OCI-LY1 (cell line): ENCODE results near the gene EVI2A.
"Not testable (repeated sequence)": the region's sequence is repeated elsewhere in the genome, so short reads cannot be mapped to it uniquely, and the experiment has no call there.

Source experiments
- H2AFZ ChIP-seq: fragments of 200-600 bp; sonication (generic), shearing (Covaris generic); 2 replicates; pipeline ENCODE4 v1.6.0; 2014; ENCODE audit warnings: antibody characterized with exemption, mild to moderate bottlenecking, low read length
- H3F3A ChIP-seq: fragments of 200-600 bp; sonication (generic), shearing (Covaris generic); 2 replicates; pipeline ENCODE4 v1.6.0; 2014; ENCODE audit warnings: mild to moderate bottlenecking, antibody characterized with exemption, low read length, moderate library complexity; ENCODE audit not compliant: insufficient read depth
- H3K27ac ChIP-seq: fragments of 200-600 bp; sonication (generic); 2 replicates; pipeline ENCODE4 v1.5.1; 2014; ENCODE audit warnings: low read length, mixed run types, mild to moderate bottlenecking, low read depth; ENCODE audit not compliant: poor library complexity, severe bottlenecking
- H3K27me3 ChIP-seq: fragments of 200-600 bp; sonication (generic); 2 replicates; pipeline ENCODE4 v1.6.0; 2014; ENCODE audit warnings: antibody characterized with exemption, mild to moderate bottlenecking, low read length, moderate library complexity; ENCODE audit not compliant: insufficient read depth
- H3K36me3 ChIP-seq: fragments of 200-600 bp; sonication (generic); 2 replicates; pipeline ENCODE4 v1.6.1; 2014; ENCODE audit warnings: mild to moderate bottlenecking, antibody characterized with exemption, low read length, moderate library complexity, mixed read lengths; ENCODE audit not compliant: insufficient read depth
- H3K4me1 ChIP-seq: fragments of 200-600 bp; sonication (generic); 2 replicates; pipeline ENCODE4 v1.5.1; 2014; ENCODE audit warnings: mild to moderate bottlenecking, low read length, moderate library complexity; ENCODE audit not compliant: insufficient read depth, severe bottlenecking
- H3K4me2 ChIP-seq: fragments of 200-600 bp; sonication (generic), shearing (Covaris generic); 2 replicates; pipeline ENCODE4 v1.6.1; 2014; ENCODE audit warnings: low read length
- H3K4me3 ChIP-seq: fragments of 200-600 bp; sonication (generic); 2 replicates; pipeline ENCODE4 v1.5.1; 2014; ENCODE audit warnings: low read length, low read depth, mild to moderate bottlenecking, mixed read lengths; ENCODE audit not compliant: poor library complexity, severe bottlenecking
- H3K79me2 ChIP-seq: fragments of 200-600 bp; shearing (Covaris generic); 2 replicates; pipeline ENCODE4 v1.6.1; 2016; ENCODE audit warnings: mixed run types, low read length, mixed read lengths; ENCODE audit not compliant: insufficient read depth
- H3K9ac ChIP-seq: fragments of 200-600 bp; sonication (generic), shearing (Covaris generic); 2 replicates; pipeline ENCODE4 v1.6.1; 2014; ENCODE audit warnings: mild to moderate bottlenecking, low read length, mixed read lengths
- H3K9me2 ChIP-seq: fragments of 200-600 bp; sonication (generic), shearing (Covaris generic); 2 replicates; pipeline ENCODE4 v1.6.1; 2014; ENCODE audit warnings: low read depth, mild to moderate bottlenecking, low read length, mixed read lengths
- H3K9me3 ChIP-seq: fragments of 200-600 bp; shearing (Covaris generic); 2 replicates; pipeline ENCODE4 v1.6.1; 2014; ENCODE audit warnings: low read length, mixed read lengths
- H4K20me1 ChIP-seq: fragments of 200-600 bp; sonication (generic), shearing (Covaris generic); 2 replicates; pipeline ENCODE4 v1.6.0; 2016; ENCODE audit warnings: mild to moderate bottlenecking, low read length; ENCODE audit not compliant: insufficient read depth
- CTCF ChIP-seq: fragments of 200-600 bp; sonication (generic), shearing (Covaris generic); IDR thresholded peaks from 2 replicates; pipeline ENCODE4 v1.5.1; 2017; ENCODE audit warnings: mild to moderate bottlenecking, antibody characterized with exemption, low read length, moderate library complexity, mixed read lengths
- EZH2 ChIP-seq: fragments of 200-600 bp; sonication (generic), shearing (Covaris generic); IDR thresholded peaks from 2 replicates; pipeline ENCODE4 v1.8.0; 2017; ENCODE audit warnings: borderline replicate concordance, mixed run types, mild to moderate bottlenecking, antibody characterized with exemption, low read length, moderate library complexity, mixed read lengths

EVI2A gene

GRCh38 chr17:31355935-31356334, 34.5 kb upstream of the EVI2A start:
- Histone ChIP-seq H3K27ac (no peak overlapping the region), H3K9ac (no peak overlapping the region), H3K4me3 (no peak overlapping the region), H4K20me1 (no peaks in the 10 kb centered on the region), H3F3A (no peaks in the 10 kb centered on the region), H3K9me2 (no peaks in the 10 kb centered on the region), H2AFZ (no peak overlapping the region), H3K4me1 (no peaks in the 10 kb centered on the region), H3K27me3 (no peaks in the 10 kb centered on the region), H3K79me2 (no peaks in the 10 kb centered on the region), H3K4me2 (no peak overlapping the region), H3K36me3 (peaks cover 34% of the 10 kb centered on the region), H3K9me3 (no peaks in the 10 kb centered on the region)
- TF ChIP-seq CTCF, result no peak
- TF ChIP-seq EZH2, result no peak

DNA sequence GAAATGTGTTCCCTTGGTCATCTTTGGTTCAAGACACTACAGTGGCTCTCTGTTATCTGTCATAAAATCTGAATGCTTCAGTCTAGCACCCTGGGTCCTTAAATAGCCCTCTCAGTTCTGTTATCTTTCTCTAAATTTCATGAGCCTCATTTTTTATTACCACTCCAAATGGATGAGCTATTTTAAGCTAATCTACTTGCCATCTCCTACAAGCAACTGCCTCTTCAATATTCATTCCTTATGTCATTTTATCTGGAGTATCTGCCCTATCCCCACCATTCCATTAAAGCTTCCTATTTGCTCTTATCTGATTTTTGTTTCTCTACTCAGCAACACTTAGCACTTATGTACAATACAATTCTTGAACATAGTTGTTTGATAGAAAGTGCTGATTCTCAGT, 28.0 kb upstream of the EVI2A start:
- no peak overlapping the region for H3K27ac ChIP-seq
- H3K27me3 ChIP-seq, result no peaks in the 10 kb centered on the region
- H3K9ac ChIP-seq, result no peak overlapping the region
- TF ChIP-seq EZH2 (no peak), CTCF (no peak)
- H3K4me3 ChIP-seq, result no peak overlapping the region
- H3F3A ChIP-seq, result no peaks in the 10 kb centered on the region
- H4K20me1 ChIP-seq, result no peaks in the 10 kb centered on the region
- H3K79me2 ChIP-seq, result no peaks in the 10 kb centered on the region
- no peaks in the 10 kb centered on the region for H3K9me3 ChIP-seq
- no peak overlapping the region for H3K4me2 ChIP-seq
- H3K4me1 ChIP-seq, result no peaks in the 10 kb centered on the region
- no peaks in the 10 kb centered on the region for H3K9me2 ChIP-seq
- H3K36me3 ChIP-seq, result peaks cover 39% of the 10 kb centered on the region
- H2AFZ ChIP-seq, result no peak overlapping the region

- not testable (repeated sequence) for H3K4me3 ChIP-seq, H3K79me2 ChIP-seq, H3K9me2 ChIP-seq, H3K27me3 ChIP-seq, H3K4me1 ChIP-seq, H3F3A ChIP-seq, H3K4me2 ChIP-seq, H4K20me1 ChIP-seq, H3K27ac ChIP-seq, H2AFZ ChIP-seq, H3K9ac ChIP-seq, H3K9me3 ChIP-seq
- peaks cover 36% of the 10 kb centered on the region for H3K36me3 ChIP-seq
Observed at GRCh38 chr17:31345191-31345747, 23.8 kb upstream of the EVI2A start.

- Histone ChIP-seq H3K27me3 (no peaks in the 10 kb centered on the region), H3F3A (no peaks in the 10 kb centered on the region), H3K9me3 (no peaks in the 10 kb centered on the region), H3K79me2 (no peaks in the 10 kb centered on the region), H2AFZ (no peak overlapping the region), H3K4me1 (no peaks in the 10 kb centered on the region), H3K4me2 (no peak overlapping the region), H3K36me3 (peaks cover 31% of the 10 kb centered on the region), H4K20me1 (no peaks in the 10 kb centered on the region), H3K9me2 (no peaks in the 10 kb centered on the region), H3K4me3 (no peak overlapping the region), H3K9ac (no peak overlapping the region), H3K27ac (no peak overlapping the region)
- TF ChIP-seq EZH2 (no peak), CTCF (no peak)
Observed at GRCh38 chr17:31339906-31340661, 18.7 kb upstream of the EVI2A start.
